T-helper 1 cell (primary cell): Measurements from ENCODE around the gene AXIN1.
"Not testable (repeated sequence)": the region's sequence is repeated elsewhere in the genome, so short reads cannot be mapped to it uniquely, and the experiment has no call there.

Experiments used
- DNase-seq, 5 donors: peaks; one replicate each; pipeline ENCODE4 v3.0.0-alpha.2; 2012 to 2020

AXIN1 gene

GRCh38 chr16:369275-369865, 16.8 kb upstream of the AXIN1 start:
- DNase-seq = no peak

GRCh38 chr16:368388-369158, 16.1 kb upstream of the AXIN1 start:
- no peak for DNase-seq

GRCh38 chr16:367333-367903, 14.9 kb upstream of the AXIN1 start:
- no peak for DNase-seq

- no peak for DNase-seq
These were observed 14.0 kb upstream of the AXIN1 start for GRCh38 chr16:366476-366875.

- no peak for DNase-seq
These were observed 12.3 kb upstream of the AXIN1 start for GRCh38 chr16:364595-365491.

GRCh38 chr16:363766-364490, 11.4 kb upstream of the AXIN1 start:
- no peak for DNase-seq

GRCh38 chr16:363110-363765, 10.7 kb upstream of the AXIN1 start:
- peak in 1 of 5 donors; percentile 9 for DNase-seq

GRCh38 chr16:362702-362999, 10.1 kb upstream of the AXIN1 start:
- DNase-seq = not testable (repeated sequence)

GRCh38 chr16:361872-362701, 9.6 kb upstream of the AXIN1 start:
- DNase-seq = peak in 4 of 5 donors; percentile 59 to 71 (median 65)

- DNase-seq = no peak
These were observed 8.9 kb upstream of the AXIN1 start for GRCh38 chr16:361341-361871.

- no peak for DNase-seq
These were observed 8.3 kb upstream of the AXIN1 start for GRCh38 chr16:360698-361336.

- no peak for DNase-seq
These were observed 7.6 kb upstream of the AXIN1 start for GRCh38 chr16:359871-360697.

- no peak for DNase-seq
These were observed 6.7 kb upstream of the AXIN1 start for GRCh38 chr16:359067-359763.

- DNase-seq = no peak
These were observed 4.2 kb upstream of the AXIN1 start for GRCh38 chr16:356741-357140.

- peak in 2 of 5 donors; percentile 28 to 49 for DNase-seq
These were observed 2.5 kb upstream of the AXIN1 start for GRCh38 chr16:354971-355461.

GRCh38 chr16:354291-354881, 1.9 kb upstream of the AXIN1 start:
- DNase-seq = peak in 1 of 5 donors; percentile 10

GRCh38 chr16:353404-354290, 1.1 kb upstream of the AXIN1 start:
- peak in 1 of 5 donors; percentile 12 for DNase-seq
